Activated naive CD4-positive, alpha-beta T cell treated with anti-CD3 and anti-CD28 coated beads for 36 hours (primary cell): ENCODE measurements around the gene PPP3R1. TPM values are rescaled to one million over a fixed set of nuclear protein-coding genes. Genes with fewer than 3 reads are reported as not detected.

Source experiments
- CTCF ChIA-PET: fragments of 350-600 bp; sonication (Branson Sonifier 250); formaldehyde crosslinking; loops from one replicate; lab custom pipeline; 2021; ENCODE audit warnings: antibody characterized with exemption; lab: Charles Lee
- DNase-seq: peaks from one replicate; pipeline ENCODE4 v3.0.0-alpha.2; 2020
- H3K27ac Mint-ChIP-seq: one replicate; pipeline ENCODE4 v1.8.0; 2021; ENCODE audit warnings: mild to moderate bottlenecking, mixed read lengths
- H3K27me3 Mint-ChIP-seq: one replicate; pipeline ENCODE4 v1.8.0; 2021; ENCODE audit warnings: low read depth, mixed read lengths
- H3K36me3 Mint-ChIP-seq: one replicate; pipeline ENCODE4 v1.8.0; 2021; ENCODE audit warnings: low read depth, mixed read lengths
- H3K4me1 Mint-ChIP-seq: one replicate; pipeline ENCODE4 v1.8.0; 2021; ENCODE audit warnings: low read depth, mixed read lengths
- H3K4me3 Mint-ChIP-seq: one replicate; pipeline ENCODE4 v1.8.0; 2021; ENCODE audit warnings: mild to moderate bottlenecking, moderate library complexity, mixed read lengths
- H3K9me3 Mint-ChIP-seq: one replicate; pipeline ENCODE4 v1.8.0; 2021; ENCODE audit warnings: mixed read lengths
- intact Hi-C: fragments of 100-400 bp; cut with micrococcal nuclease; formaldehyde crosslinking; loops from one replicate; pipeline ENCODE4 v1.15.1; 2023
- total RNA-seq, 2 experiments: library from RNA; stranded (reverse); gene quantifications; one replicate each; pipeline ENCODE4 v1.2.3, GENCODE V29; 2021

The PPP3R1 gene
- total RNA-seq, 2 experiments from 2014 or later: 61.3 to 63.5 TPM

DNA sequence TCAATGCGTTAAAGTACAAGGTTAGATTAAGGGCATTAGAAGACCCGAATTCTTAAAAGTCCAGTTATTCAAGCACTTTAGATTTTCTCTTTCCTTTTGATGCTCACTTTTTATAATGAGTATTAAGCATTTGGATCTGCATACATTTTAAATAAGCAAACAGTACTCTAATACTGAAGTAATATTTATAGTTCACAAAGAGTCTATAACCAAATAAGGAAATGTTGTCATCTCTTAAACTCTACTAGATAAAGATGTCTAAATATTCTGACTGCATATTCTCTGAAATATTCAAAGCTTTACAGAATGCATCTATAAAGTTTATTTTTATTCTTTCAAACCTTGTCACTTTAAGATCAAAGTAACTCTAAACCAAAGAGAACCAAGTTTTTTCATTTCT, 25.5 kb downstream of the PPP3R1 start:
- Mint-ChIP-seq H3K27me3 (no peaks in the 10 kb centered on the region), H3K27ac (no peak overlapping the region), H3K4me3 (no peak overlapping the region), H3K4me1 (peaks cover 84% of the 10 kb centered on the region), H3K36me3 (peaks cover 6% of the 10 kb centered on the region), H3K9me3 (no peaks in the 10 kb centered on the region)
- intact Hi-C loops: no loop called here
- CTCF ChIA-PET: interaction anchor here (1.2 kb wide), 1 partner anchor 56 kb away, joined by 4 read pairs; no protein-coding TSS in a partner anchor
- DNase-seq: no peak

DNA sequence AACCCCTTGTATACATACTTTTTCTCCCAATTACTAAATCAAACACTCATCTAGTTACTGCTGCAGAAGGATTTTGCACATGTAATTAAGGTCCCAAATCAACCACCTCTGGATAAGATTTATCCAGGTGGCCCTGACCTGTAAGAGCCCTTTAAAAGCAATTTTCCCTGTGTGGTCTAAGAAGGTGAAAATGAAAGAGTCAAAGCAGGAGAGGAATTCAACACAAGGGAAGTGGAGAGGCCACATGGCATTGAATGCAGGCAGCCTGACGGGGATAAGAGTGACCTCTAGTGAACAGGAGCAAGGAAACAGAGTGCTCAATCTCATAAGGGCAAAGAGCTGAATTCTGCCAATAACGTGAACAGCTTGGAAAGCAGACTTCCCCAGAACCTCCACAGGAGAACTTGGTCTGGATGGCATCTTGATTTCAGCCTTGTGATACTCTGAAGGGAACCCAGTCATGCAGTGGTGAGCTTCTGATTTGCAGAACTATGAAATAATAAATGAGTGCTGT, 27.2 kb downstream of the PPP3R1 start:
- intact Hi-C loops: loop anchor here (1.0 to 2.0 kb wide), 2 partner anchors 28 to 103 kb away; no protein-coding TSS in a partner anchor
- H3K27me3 Mint-ChIP-seq: no peaks in the 10 kb centered on the region
- CTCF ChIA-PET: interaction anchor here (0.9 to 1.6 kb wide), 6 partner anchors 27 to 68 kb away, joined by 3 to 8 read pairs (median 5); partner anchors contain the start of gene PNO1
- peaks cover 8% of the 10 kb centered on the region for H3K36me3 Mint-ChIP-seq
- peaks cover 81% of the 10 kb centered on the region for H3K4me1 Mint-ChIP-seq
- no peaks in the 10 kb centered on the region for H3K9me3 Mint-ChIP-seq
- no peak overlapping the region for H3K27ac Mint-ChIP-seq
- peak; percentile 28 for DNase-seq
- no peak overlapping the region for H3K4me3 Mint-ChIP-seq

DNA sequence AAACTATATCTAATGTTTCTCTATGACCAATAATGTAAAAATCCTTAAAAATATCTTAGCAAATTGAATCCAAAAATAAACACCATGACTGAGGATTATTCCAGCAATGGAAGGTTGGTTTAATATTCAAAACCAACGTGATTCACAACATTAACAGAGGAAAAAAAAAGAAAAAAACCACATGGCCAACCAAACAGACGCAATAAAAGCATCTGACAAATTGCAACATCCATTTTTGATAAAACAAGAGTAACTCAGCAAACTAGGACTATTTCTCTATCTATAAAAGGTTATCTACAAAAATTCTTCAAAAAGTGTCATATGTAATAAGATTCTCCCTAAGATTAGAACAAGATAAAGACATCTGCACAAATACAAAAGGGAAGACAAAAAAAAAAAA, 28.9 kb downstream of the PPP3R1 start:
- peaks cover 83% of the 10 kb centered on the region for H3K4me1 Mint-ChIP-seq
- no peaks in the 10 kb centered on the region for H3K27me3 Mint-ChIP-seq
- no peak overlapping the region for H3K4me3 Mint-ChIP-seq
- CTCF ChIA-PET: interaction anchor here (1.4 kb wide), 1 partner anchor 59 kb away, joined by 3 read pairs; no protein-coding TSS in a partner anchor
- no peak overlapping the region for H3K27ac Mint-ChIP-seq
- no peak for DNase-seq
- no peaks in the 10 kb centered on the region for H3K9me3 Mint-ChIP-seq
- intact Hi-C loops: no loop called here
- H3K36me3 Mint-ChIP-seq: peaks cover 8% of the 10 kb centered on the region

DNA sequence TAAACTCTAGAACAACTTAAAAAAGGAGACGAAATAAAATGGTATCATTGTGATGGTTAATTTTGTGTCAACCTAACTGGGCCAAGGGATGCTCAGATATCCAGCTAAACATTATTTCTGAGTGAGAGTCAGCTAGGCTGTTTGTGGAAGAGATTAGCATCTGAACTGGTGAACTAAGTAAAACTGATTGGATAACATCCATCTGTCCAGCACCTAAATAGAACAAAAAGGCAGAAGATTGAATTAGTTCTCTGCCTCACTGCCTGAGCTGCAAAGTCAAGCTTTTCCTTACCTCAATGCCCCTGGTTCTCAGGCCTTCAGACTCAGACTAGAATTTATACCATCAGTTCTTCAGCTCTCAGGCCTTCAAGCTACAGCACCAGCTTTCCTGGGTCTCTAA, 30.0 kb downstream of the PPP3R1 start:
- H3K27me3 Mint-ChIP-seq: no peaks in the 10 kb centered on the region
- no peak for DNase-seq
- H3K36me3 Mint-ChIP-seq: peaks cover 8% of the 10 kb centered on the region
- intact Hi-C loops: no loop called here
- no peak overlapping the region for H3K27ac Mint-ChIP-seq
- no peaks in the 10 kb centered on the region for H3K9me3 Mint-ChIP-seq
- H3K4me3 Mint-ChIP-seq: no peak overlapping the region
- peaks cover 83% of the 10 kb centered on the region for H3K4me1 Mint-ChIP-seq
- CTCF ChIA-PET: interaction anchor here (0.8 kb wide), 2 partner anchors 26 to 373 kb away, joined by 3 to 4 read pairs; no protein-coding TSS in a partner anchor

DNA sequence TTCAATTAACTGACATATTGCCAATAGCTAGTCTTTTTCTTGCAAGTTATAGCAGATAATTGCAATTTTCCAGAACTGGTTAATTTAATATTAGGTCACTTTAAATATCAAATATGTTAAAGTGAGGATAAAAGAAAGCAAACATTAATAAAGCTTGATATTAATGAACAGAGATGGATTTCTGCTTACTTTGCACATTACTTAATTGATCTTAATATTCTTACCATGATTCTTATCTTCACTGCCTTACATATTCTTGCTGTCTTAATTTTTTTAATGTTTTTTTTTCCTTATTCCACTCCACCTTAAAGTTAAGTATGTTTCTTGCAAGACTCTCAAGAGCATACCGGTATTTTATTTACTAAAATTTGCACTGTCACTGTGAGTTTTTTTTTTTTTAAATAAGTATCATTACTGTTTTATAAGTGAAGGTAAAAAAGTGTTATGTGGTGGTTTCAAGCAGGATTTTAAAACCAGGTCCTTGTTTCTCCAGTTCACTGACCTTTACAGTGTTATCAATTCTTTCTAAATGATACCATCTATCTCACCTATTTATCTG, 33.9 kb downstream of the PPP3R1 start:
- intact Hi-C loops: loop anchor here (2.0 kb wide), 1 partner anchor 14 kb away; no protein-coding TSS in a partner anchor
- Mint-ChIP-seq H3K36me3 (peaks cover 19% of the 10 kb centered on the region), H3K9me3 (no peaks in the 10 kb centered on the region), H3K4me3 (no peak overlapping the region), H3K4me1 (peaks cover 78% of the 10 kb centered on the region), H3K27ac (no peak overlapping the region), H3K27me3 (no peaks in the 10 kb centered on the region)
- CTCF ChIA-PET: interaction anchor here (0.6 to 1.7 kb wide), 2 partner anchors 13 to 452 kb away, joined by 3 to 4 read pairs; no protein-coding TSS in a partner anchor
- no peak for DNase-seq

DNA sequence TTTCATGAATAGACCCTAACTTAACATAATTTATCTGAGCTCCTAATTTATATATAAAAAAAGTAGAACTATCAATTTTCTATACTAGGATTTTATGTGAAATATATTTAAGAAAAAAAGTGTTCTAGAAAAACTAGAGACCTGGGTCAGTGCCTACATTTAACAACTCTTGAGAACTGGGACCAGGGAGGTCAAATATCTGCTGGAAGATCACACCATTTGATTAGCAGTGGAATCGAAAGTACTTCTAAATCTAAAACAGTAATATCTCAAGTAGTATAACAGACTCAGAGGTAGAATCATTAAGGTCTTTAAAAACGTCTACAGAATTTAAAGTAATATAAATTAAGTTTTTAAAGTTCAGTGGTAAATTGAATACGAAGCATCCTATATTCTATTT, 34.6 kb downstream of the PPP3R1 start:
- DNase-seq: no peak
- intact Hi-C loops: loop anchor here (2.0 kb wide), 1 partner anchor 13 kb away; no protein-coding TSS in a partner anchor
- Mint-ChIP-seq H3K27ac (no peak overlapping the region), H3K36me3 (peaks cover 23% of the 10 kb centered on the region), H3K9me3 (no peaks in the 10 kb centered on the region), H3K4me3 (no peak overlapping the region), H3K27me3 (no peaks in the 10 kb centered on the region), H3K4me1 (peaks cover 79% of the 10 kb centered on the region)
- CTCF ChIA-PET: interaction anchor here (0.6 kb wide), 1 partner anchor 453 kb away, joined by 3 read pairs; no protein-coding TSS in a partner anchor

DNA sequence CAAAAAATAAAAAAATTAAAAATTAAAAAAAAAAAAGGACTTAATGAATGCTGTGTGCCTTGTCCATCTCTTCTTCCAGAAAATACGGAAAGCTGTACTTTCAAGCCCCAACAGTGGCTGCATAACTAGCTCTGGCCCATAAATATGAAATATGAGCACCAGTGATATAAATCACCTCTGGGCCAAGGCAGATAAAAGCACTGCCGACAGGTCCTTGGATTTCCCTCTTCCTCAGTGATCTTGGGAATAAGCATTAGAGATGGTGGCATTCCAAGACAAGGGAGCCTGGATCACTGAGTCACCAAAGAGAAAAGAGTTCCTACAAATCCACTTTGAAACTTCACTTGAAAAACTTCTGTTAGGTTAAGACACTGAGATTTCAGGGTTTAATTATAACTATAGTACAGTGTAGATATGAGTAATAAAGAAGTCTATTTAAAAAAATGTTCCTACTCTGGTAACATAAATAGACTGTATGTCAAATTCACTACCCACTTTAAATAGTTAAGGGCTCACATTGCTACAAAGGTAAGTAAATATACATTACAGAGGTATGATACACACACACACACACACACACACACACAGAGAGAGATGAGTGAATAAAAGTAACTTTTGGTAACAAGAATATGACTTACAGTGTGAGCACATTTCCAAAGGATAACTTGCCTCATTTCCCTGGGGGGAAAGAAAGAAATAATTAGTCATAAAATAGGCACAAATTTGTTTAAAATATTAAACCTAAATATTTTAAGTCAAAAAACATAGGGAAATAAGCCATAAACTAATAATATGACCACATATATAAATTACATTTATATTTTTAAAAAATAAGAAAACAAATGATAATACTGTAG, 35.6 kb downstream of the PPP3R1 start:
- H3K36me3 Mint-ChIP-seq: peaks cover 23% of the 10 kb centered on the region
- intact Hi-C loops: no loop called here
- H3K9me3 Mint-ChIP-seq: no peaks in the 10 kb centered on the region
- no peak overlapping the region for H3K4me3 Mint-ChIP-seq
- H3K27ac Mint-ChIP-seq: no peak overlapping the region
- DNase-seq: no peak
- CTCF ChIA-PET: no interaction called here
- H3K4me1 Mint-ChIP-seq: peaks cover 76% of the 10 kb centered on the region
- no peaks in the 10 kb centered on the region for H3K27me3 Mint-ChIP-seq

DNA sequence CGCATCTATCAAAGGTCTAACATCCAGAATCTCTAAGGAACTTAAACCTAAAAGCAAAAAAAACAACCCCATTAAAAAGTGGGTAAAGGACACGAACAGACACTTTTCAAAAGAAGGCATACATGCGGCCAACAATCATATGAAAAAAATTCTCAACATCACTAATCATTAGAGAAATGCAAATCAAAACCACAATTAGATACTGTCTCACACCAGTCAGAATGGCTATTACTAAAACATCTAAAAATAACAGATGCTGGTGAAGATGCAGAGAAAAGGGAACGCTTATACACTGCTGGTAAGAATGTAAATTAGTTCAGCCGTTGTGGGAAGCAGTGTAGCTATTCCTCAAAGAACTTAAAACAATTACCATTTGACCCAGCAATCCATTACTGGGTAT, 38.0 kb downstream of the PPP3R1 start:
- peaks cover 30% of the 10 kb centered on the region for H3K36me3 Mint-ChIP-seq
- intact Hi-C loops: no loop called here
- H3K4me3 Mint-ChIP-seq: no peak overlapping the region
- DNase-seq: no peak
- peaks cover 70% of the 10 kb centered on the region for H3K4me1 Mint-ChIP-seq
- H3K9me3 Mint-ChIP-seq: peaks cover 2% of the 10 kb centered on the region
- CTCF ChIA-PET: interaction anchor here (1.0 kb wide), 1 partner anchor 10 kb away, joined by 3 read pairs; no protein-coding TSS in a partner anchor
- H3K27me3 Mint-ChIP-seq: no peaks in the 10 kb centered on the region
- H3K27ac Mint-ChIP-seq: no peak overlapping the region

DNA sequence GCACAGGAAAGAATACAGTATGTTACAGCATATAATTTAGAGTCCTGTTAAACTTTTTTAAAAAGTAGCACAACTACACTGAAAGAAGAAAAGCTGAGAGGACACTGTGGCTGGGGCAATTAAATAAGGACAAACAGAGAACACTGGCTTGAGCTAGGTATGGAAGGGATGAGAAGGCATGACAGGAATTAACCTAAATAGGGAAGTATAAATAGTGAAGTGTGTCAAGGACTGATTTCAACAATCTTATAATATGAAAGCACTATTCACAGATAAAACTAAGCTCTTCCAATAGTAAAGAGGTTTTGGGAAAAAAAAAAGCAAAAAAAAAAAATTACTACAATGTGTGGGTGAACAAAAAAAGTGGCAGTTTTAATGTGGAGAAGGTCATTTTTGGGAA, 45.5 kb downstream of the PPP3R1 start:
- Mint-ChIP-seq H3K27ac (no peak overlapping the region), H3K9me3 (peaks cover 2% of the 10 kb centered on the region), H3K4me1 (peaks cover 72% of the 10 kb centered on the region), H3K27me3 (no peaks in the 10 kb centered on the region), H3K4me3 (no peak overlapping the region), H3K36me3 (peaks cover 15% of the 10 kb centered on the region)
- CTCF ChIA-PET: interaction anchor here (0.6 to 0.9 kb wide), 3 partner anchors 22 to 67 kb away, joined by 3 to 5 read pairs (median 3); no protein-coding TSS in a partner anchor
- intact Hi-C loops: no loop called here
- DNase-seq: no peak

DNA sequence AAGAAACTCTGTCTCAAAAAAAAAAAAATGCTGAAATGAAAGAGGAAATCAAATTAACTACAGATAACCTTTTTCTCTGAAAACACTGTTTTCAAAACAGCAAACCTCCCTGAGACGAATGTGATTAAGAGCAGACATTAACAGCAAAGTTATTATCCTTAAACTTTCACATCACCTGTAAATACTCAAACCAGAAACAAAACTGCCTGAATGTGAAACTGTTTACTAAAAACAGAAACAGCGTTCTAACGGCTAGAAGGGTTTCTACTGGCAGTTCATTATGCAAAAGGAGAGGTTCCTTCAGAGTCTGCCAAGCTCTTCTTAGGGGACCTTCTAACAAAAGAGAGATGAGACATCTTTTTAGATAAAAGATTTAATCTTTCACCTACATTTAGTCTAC, 48.7 kb downstream of the PPP3R1 start:
- peak overlapping the region; percentile 85 for H3K27ac Mint-ChIP-seq
- H3K4me3 Mint-ChIP-seq: peak overlapping the region; percentile 55
- CTCF ChIA-PET: interaction anchor here (0.6 to 1.5 kb wide), 3 partner anchors 39 to 249 kb away, joined by 3 to 4 read pairs (median 3); partner anchors contain the start of gene PPP3R1
- peaks cover 6% of the 10 kb centered on the region for H3K36me3 Mint-ChIP-seq
- intact Hi-C loops: loop anchor here (1.0 to 5.0 kb wide), 4 partner anchors 12 to 184 kb away; partner anchors contain the start of gene PNO1
- H3K9me3 Mint-ChIP-seq: no peaks in the 10 kb centered on the region
- H3K27me3 Mint-ChIP-seq: no peaks in the 10 kb centered on the region
- peaks cover 72% of the 10 kb centered on the region for H3K4me1 Mint-ChIP-seq
- peak; percentile 16 for DNase-seq

DNA sequence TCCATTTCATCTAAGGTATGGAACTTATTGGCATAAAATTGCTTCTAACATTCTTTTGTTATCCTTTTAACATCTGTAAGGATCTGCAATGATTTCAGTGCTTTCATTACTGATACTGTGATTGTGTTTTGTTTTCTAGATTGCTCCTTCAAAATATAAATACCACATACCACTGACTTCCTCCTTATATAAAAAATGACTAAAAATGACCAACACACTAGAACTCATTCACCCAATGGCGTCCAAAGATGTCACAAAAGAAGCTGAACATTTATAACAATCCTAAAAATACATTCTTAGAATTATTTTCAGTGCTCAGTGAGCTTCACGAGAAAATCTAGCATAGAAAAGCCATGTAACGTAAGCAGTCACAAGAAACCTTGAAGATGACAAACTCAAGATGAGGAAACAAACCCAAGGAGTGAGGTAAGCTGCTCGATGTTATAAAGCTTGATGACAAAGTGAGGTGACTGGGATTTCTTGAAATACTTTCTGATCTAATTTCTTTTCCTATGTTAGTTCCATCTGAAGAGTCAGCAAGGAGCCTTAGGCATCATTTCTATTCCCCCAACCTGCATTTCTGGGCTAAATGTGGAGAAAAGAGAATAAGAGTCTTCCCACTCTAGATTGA, 52.1 kb downstream of the PPP3R1 start:
- no peak overlapping the region for H3K4me3 Mint-ChIP-seq
- no peaks in the 10 kb centered on the region for H3K9me3 Mint-ChIP-seq
- DNase-seq: no peak
- no peaks in the 10 kb centered on the region for H3K27me3 Mint-ChIP-seq
- CTCF ChIA-PET: interaction anchor here (1.7 kb wide), 1 partner anchor 11 kb away, joined by 4 read pairs; no protein-coding TSS in a partner anchor
- peaks cover 2% of the 10 kb centered on the region for H3K36me3 Mint-ChIP-seq
- intact Hi-C loops: loop anchor here (5.0 kb wide), 1 partner anchor 187 kb away; no protein-coding TSS in a partner anchor
- peaks cover 59% of the 10 kb centered on the region for H3K4me1 Mint-ChIP-seq
- peak overlapping the region; percentile 3 for H3K27ac Mint-ChIP-seq
